PC-9 (cell line): ENCODE data around the gene ADORA1.

Experiments used
- CTCF ChIP-seq: fragments of 200-600 bp; sonication (generic); conservative IDR thresholded peaks from 2 replicates; pipeline ENCODE4 v1.6.1; 2017; ENCODE audit warnings: mixed run types, antibody characterized with exemption, mild to moderate bottlenecking, moderate library complexity
- EZH2 ChIP-seq: fragments of 200-600 bp; sonication (generic); IDR thresholded peaks from 2 replicates; pipeline ENCODE4 v1.8.0; 2017; ENCODE audit warnings: antibody characterized with exemption, low read depth

- TF ChIP-seq CTCF (no peak), EZH2 (no peak)
Measured at GRCh38 chr1:203101813-203102634, 25.5 kb upstream of the ADORA1 start.
